HG02938 (cell line): Measurements from ENCODE around the gene PCDHA10.

Source experiments
- ATAC-seq: cut with Tn5 transposase; IDR thresholded peaks from one replicate; pipeline ENCODE4 v1.9.1; 2021; ENCODE audit warnings: mild to moderate bottlenecking, moderate library complexity; ENCODE audit not compliant: unreplicated experiment

PCDHA10 gene

GRCh38 chr5:140883927-140884697 is 28.4 kb downstream of the PCDHA10 start:
- no peak for ATAC-seq

GRCh38 chr5:140916325-140916724 is 60.6 kb downstream of the PCDHA10 start:
- ATAC-seq, result no peak
